IgD-negative memory B cell (primary cell): Measurements from ENCODE around the gene PLOD3. TPM values are rescaled to one million over a fixed set of nuclear protein-coding genes. Genes with fewer than 3 reads are reported as not detected.
"Not testable (repeated sequence)": the region's sequence is repeated elsewhere in the genome, so short reads cannot be mapped to it uniquely, and the experiment has no call there.

ENCODE experiments used
- H3K27ac Mint-ChIP-seq, 3 donors: one replicate each; pipeline ENCODE4 v1.8.0; 2020 to 2022; ENCODE audit warnings: mild to moderate bottlenecking in 3 of 3, mixed read lengths in 3 of 3, moderate library complexity in 1 of 3
- H3K27me3 Mint-ChIP-seq: one replicate; pipeline ENCODE4 v1.8.0; 2021; ENCODE audit warnings: mixed read lengths
- H3K36me3 Mint-ChIP-seq: one replicate; pipeline ENCODE4 v1.8.0; 2020; ENCODE audit warnings: mild to moderate bottlenecking, mixed read lengths
- H3K4me1 Mint-ChIP-seq, 3 donors: one replicate each; pipeline ENCODE4 v1.8.0; 2020 to 2022; ENCODE audit warnings: mixed read lengths in 3 of 3, mild to moderate bottlenecking in 1 of 3
- H3K4me3 Mint-ChIP-seq, 4 donors: one replicate each; pipeline ENCODE4 v1.8.0; 2020 to 2022; ENCODE audit warnings: mild to moderate bottlenecking in 4 of 4, mixed read lengths in 4 of 4, moderate library complexity in 3 of 4
- H3K9me3 Mint-ChIP-seq, 3 donors: one replicate each; pipeline ENCODE4 v1.8.0; 2020 to 2021; ENCODE audit warnings: mixed read lengths in 3 of 3, mild to moderate bottlenecking in 1 of 3
- polyA plus RNA-seq: library from polyadenylated mRNA; unstranded; fragments of 300-500 nt; fragmentation: Illumina TruSeq; gene quantifications from one replicate; pipeline ENCODE4 v1.2.3, GENCODE V29; 2021

The PLOD3 gene, protein sequence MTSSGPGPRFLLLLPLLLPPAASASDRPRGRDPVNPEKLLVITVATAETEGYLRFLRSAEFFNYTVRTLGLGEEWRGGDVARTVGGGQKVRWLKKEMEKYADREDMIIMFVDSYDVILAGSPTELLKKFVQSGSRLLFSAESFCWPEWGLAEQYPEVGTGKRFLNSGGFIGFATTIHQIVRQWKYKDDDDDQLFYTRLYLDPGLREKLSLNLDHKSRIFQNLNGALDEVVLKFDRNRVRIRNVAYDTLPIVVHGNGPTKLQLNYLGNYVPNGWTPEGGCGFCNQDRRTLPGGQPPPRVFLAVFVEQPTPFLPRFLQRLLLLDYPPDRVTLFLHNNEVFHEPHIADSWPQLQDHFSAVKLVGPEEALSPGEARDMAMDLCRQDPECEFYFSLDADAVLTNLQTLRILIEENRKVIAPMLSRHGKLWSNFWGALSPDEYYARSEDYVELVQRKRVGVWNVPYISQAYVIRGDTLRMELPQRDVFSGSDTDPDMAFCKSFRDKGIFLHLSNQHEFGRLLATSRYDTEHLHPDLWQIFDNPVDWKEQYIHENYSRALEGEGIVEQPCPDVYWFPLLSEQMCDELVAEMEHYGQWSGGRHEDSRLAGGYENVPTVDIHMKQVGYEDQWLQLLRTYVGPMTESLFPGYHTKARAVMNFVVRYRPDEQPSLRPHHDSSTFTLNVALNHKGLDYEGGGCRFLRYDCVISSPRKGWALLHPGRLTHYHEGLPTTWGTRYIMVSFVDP
- polyA plus RNA-seq: 16.8 TPM

DNA sequence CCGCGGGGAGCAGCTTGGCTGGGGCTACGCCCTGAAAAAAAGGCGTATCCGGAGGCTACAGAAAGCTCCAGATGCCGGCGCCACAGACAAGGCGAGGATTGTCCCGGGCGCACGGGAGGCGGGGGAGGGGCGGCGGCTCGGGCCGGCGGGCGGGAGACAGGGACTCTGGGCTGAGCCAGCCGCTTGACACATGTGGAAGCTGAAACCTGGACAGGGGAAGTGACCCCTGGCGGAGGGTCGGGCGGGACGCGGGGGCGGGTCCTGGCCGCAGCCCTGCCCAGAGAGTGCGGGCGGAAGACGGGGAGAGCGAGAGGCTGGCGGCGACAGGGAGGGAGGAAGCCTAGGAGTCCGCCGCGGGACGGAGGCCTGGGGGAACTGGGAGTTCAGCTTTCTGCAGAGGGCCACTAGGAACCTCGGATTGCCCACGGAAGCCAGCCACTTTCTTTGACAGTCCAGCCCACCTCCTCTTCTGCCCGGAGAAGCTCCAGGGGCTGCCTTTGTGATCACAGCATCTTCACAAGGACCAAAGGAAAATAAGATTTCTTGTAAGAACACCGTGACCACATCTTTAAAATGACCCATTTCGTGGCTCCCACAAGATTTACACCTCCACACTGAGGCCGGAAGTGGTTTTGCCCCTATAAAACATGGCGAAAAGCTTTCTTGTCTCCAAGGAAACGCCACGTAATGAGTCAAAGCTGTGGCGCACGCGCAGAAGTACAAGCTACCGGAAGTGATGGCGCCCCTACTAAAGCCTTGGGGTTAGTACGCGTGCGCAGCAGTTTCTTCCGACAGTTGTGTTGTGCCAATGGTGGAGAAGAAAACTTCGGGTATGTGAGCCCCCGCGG lies at the start of gene PLOD3, which contains the start of gene ZNHIT1:
PLOD3 (minus strand) TSS at position 194 of the 848 bp plus-strand sequence. CDS start 307 bp downstream, outside the sequence.
ZNHIT1 (plus strand) TSS at position 778 of the 848 bp plus-strand sequence; CDS start at position 809, 31 bp downstream.
- H3K4me3 Mint-ChIP-seq: peak within 1 kb of the TSS; percentile 92 to 97 (median 94)
- peaks cover 4% of the 10 kb centered on the region for H3K36me3 Mint-ChIP-seq
- H3K27ac Mint-ChIP-seq: peak within 1 kb of the TSS; percentile 84 to 95 (median 95)
- H3K4me1 Mint-ChIP-seq: peaks cover 12 to 19% (median 16%) of the 10 kb centered on the region in 3 donors
- H3K27me3 Mint-ChIP-seq: peaks cover 2% of the 10 kb centered on the region
- no peaks in the 10 kb centered on the region for H3K9me3 Mint-ChIP-seq

DNA sequence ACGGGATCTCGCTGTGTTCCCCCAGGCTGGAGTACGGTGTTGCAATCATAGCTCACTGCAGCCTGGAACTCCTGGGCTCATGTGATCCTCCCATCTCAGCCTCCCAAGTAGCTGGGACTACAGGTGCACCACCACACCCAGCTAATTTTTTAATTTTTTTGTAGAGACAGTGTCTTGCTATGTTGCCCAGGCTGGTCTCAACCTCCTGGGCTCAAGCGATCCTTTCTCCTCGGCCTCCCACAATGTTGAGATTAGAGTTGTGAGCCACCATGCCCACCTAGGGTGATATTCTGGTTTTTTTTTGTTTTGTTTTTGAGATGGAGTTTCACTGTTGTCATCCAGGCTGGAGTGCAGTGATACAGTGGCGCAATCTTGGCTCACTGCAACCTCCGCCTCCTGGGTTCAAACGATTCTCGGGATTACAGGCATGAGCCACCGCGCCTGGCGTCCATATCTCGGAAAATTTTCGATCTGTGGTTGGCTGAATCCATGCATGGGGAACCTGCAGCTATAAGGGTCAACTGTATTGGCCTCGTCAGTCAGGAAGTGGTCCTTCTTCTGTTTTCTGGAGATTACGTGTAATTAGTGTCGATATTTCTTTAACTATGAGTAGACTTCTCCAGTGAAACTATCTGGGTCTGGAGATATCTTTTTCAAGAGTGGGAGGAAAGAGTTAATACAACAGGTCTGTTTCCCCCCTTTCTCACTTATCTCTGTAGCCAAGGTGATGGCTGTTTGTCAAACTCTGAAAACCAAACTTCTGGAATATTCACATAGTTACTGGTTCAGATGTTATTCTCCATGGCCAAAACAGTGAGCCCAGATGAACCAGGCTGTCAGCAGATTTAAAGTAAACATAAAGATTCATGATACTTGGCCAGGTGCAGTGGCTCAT lies 48.5 kb upstream of the PLOD3 start:
- H3K4me1 Mint-ChIP-seq: peaks cover 0 to 6% (median 0%) of the 10 kb centered on the region in 3 donors
- H3K9me3 Mint-ChIP-seq: peaks cover 0 to 2% (median 0%) of the 10 kb centered on the region in 3 donors
- H3K27me3 Mint-ChIP-seq: peaks cover 8% of the 10 kb centered on the region
- peak overlapping the region in 1 of 3 donors; percentile 3 for H3K27ac Mint-ChIP-seq
- H3K4me3 Mint-ChIP-seq: no peak overlapping the region
- no peaks in the 10 kb centered on the region for H3K36me3 Mint-ChIP-seq

DNA sequence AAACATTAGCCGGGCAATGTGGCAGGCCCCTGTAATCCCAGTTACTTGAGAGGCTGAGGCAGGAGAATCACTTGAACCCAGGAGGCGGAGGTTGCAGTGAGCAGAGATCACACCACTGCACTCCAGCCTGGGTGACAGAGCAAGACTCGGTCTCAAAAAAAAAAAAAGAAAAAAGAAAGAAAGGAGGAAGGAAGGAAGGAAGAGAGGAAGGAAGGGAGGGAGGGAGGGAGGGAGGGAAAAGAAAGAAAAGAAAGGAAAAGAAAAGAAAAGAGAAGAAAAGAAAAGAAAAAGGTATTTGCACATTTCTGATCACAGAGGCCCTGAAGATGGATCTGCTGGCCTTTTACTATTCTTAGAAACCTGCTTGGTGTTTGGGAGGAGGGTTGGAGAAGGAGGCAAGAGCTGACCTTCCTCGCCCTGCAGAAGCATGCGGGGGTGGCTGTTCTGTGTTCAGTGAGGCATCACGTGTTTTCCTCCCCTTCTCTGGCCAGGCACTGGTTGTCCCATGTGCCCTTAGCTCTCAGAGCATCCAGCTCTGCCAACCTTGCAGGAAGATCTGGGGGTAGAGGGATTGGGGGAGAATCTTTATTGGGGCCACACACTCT lies 46.8 kb upstream of the PLOD3 start:
- H3K36me3 Mint-ChIP-seq, H3K27ac Mint-ChIP-seq, H3K27me3 Mint-ChIP-seq, H3K9me3 Mint-ChIP-seq, H3K4me1 Mint-ChIP-seq, H3K4me3 Mint-ChIP-seq: not testable (repeated sequence)

DNA sequence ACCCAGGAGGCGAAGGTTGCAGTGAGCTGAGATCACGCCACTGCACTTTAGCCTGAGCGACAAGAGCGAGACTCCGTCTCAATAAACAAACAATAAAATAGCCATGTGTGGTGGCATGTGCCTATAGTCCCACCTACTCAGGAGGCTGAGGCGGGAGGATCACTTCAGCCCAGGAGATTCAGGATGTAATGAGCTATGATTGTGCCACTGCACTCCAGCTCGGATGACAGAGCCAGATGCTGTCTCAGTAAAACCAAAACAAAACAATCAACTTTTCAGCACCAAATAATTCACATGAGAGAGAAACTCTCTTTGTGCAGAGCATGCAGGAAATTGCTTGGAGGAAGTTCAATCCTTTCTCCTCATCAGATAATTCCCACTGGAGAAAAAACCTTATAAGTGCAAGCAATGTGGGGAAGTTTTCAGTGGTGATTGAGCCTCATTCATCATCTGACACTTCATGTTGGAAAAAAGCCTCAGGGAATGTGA lies 40.9 kb upstream of the PLOD3 start:
- Mint-ChIP-seq H3K27me3 (peaks cover 10% of the 10 kb centered on the region), H3K4me3 (no peak overlapping the region), H3K36me3 (no peaks in the 10 kb centered on the region), H3K27ac (no peak overlapping the region), H3K9me3 (no peaks in the 10 kb centered on the region), H3K4me1 (no peaks in the 10 kb centered on the region)

DNA sequence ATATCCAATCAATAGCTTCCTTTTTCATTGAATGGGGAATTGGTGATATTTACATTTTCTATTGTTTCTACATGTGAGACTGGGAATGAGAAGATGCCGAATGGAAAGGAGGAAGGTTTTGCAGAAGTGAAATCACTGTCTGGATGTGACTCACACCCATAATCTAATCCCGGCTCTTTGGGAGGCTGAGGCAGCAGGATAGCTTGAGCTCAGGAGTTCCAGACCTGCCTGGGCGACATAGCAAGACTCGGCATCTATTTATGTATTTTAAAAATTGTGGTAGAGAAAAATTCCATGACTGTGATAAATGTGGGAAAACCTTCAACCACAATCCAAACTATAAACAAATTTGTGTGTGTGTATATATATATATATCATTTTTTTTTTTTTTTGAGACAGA lies 38.4 kb upstream of the PLOD3 start:
- Mint-ChIP-seq H3K27me3 (peaks cover 9% of the 10 kb centered on the region), H3K4me3 (no peak overlapping the region), H3K4me1 (peaks cover 6 to 12% (median 10%) of the 10 kb centered on the region in 3 donors), H3K36me3 (no peaks in the 10 kb centered on the region), H3K27ac (no peak overlapping the region), H3K9me3 (no peaks in the 10 kb centered on the region)

DNA sequence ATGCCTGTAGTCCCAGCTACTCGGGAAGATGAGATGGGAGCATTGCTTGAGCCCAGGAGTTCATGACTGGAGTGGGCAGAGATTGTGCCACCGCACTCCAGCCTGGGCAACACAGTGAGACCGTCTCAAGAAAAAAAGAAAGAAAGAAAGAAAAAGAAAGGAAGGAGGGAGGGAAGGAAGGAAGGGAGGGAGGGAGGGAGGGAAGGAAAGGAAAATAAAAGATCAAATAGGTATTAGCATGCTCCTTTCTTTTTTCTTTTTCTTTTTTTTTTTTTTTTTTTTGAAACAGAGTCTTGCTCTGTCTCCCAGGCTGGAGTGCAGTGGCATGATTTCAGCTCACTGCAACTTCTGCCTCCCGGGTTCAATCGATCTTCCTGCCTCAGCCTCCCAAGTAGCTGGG lies 35.8 kb upstream of the PLOD3 start:
- Mint-ChIP-seq H3K4me1 (peaks cover 13 to 23% (median 18%) of the 10 kb centered on the region in 3 donors), H3K4me3 (peak overlapping the region in 3 of 4 donors; percentile 13 to 98 (median 97))
- H3K27me3 Mint-ChIP-seq, H3K36me3 Mint-ChIP-seq, H3K9me3 Mint-ChIP-seq, H3K27ac Mint-ChIP-seq: not testable (repeated sequence)

DNA sequence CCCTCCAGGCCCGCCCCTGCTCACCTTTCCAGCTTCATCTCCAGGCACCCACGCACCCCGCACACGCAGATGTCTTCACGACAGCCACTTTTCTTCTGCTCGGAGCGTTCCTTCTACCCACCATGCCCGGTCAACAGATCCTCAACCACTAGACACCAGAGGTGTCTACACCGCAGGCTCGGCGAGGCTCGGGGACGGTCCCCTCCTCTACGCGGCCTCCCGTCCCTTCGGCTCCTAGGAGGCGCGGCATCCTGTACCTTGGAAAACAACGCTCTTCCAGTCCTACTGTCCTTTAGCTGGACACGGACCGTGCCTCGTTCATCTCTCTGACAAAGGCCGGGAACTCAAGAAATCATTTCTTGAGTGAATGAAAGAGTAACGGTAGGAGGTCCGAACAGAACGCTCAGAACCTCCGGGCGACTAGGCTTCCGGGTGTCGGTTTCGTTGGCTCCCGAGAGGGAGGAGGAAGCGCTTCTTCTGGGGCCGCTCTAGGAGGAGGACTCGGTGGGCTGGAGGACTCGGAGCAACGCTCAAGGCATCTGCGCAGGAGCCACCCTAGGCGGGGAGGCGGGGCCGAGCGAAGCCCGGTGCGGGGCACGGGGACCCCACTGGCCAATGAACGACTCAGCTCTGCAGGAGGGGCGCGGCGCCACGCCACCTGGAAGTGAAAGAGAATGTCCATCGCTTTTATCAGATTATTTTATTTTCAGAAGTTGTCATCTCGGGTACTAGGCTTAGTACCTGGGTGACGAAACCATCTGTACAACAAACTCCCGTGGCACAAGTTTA lies 34.7 kb upstream of the PLOD3 start:
- H3K27me3 Mint-ChIP-seq: peaks cover 7% of the 10 kb centered on the region
- no peaks in the 10 kb centered on the region for H3K36me3 Mint-ChIP-seq
- H3K27ac Mint-ChIP-seq: peak overlapping the region; percentile 93 to 99 (median 98)
- no peaks in the 10 kb centered on the region for H3K9me3 Mint-ChIP-seq
- H3K4me3 Mint-ChIP-seq: peak overlapping the region; percentile 97 to 100 (median 98)
- peaks cover 13 to 25% (median 22%) of the 10 kb centered on the region in 3 donors for H3K4me1 Mint-ChIP-seq

DNA sequence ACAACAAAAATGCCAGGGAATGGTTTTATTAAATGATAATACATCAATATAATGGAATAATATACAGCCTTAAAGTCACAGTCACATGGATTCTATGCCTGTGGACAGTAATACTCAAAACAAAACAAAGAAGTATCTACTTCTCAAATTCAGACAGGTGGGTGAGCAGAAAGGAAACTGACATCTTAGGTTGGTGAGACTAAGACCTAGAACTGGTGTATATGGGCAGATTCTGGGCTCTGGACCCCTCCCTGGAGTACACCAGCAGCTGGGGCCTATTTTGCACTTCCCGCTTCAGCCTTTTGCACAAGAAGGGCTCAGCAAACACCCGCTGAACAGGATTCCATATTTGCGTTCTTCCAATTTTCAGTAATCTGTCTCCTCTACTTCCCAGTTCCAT lies 32.9 kb upstream of the PLOD3 start:
- H3K36me3 Mint-ChIP-seq: no peaks in the 10 kb centered on the region
- H3K9me3 Mint-ChIP-seq: no peaks in the 10 kb centered on the region
- H3K27me3 Mint-ChIP-seq: peaks cover 7% of the 10 kb centered on the region
- peak overlapping the region in 2 of 3 donors; percentile 7 to 82 for H3K27ac Mint-ChIP-seq
- H3K4me1 Mint-ChIP-seq: peaks cover 15 to 26% (median 22%) of the 10 kb centered on the region in 3 donors
- peak overlapping the region; percentile 83 to 98 (median 98) for H3K4me3 Mint-ChIP-seq

DNA sequence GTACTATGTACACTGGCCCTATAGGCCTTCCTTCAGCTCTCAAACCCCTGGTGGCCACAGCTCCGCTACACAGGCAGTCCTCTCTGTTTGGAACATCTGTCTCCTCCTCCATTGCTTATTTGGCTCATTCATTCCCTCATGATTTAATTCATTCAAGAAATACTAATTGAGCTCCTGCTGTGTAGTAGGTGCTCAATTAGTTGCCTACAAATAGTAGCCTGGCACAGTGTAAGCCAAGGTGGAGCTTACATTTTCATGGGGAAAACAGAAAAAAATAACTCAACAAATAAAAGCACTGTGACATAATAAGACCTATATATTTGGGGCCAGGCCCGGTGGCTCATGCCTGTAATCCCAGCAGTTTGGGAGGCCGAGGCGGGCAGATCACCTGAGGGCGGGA lies 30.9 kb upstream of the PLOD3 start:
- H3K27me3 Mint-ChIP-seq: peaks cover 3% of the 10 kb centered on the region
- H3K36me3 Mint-ChIP-seq: no peaks in the 10 kb centered on the region
- H3K27ac Mint-ChIP-seq: no peak overlapping the region
- peaks cover 21 to 36% (median 33%) of the 10 kb centered on the region in 3 donors for H3K4me1 Mint-ChIP-seq
- no peaks in the 10 kb centered on the region for H3K9me3 Mint-ChIP-seq
- H3K4me3 Mint-ChIP-seq: peak overlapping the region in 2 of 4 donors; percentile 38 to 98

DNA sequence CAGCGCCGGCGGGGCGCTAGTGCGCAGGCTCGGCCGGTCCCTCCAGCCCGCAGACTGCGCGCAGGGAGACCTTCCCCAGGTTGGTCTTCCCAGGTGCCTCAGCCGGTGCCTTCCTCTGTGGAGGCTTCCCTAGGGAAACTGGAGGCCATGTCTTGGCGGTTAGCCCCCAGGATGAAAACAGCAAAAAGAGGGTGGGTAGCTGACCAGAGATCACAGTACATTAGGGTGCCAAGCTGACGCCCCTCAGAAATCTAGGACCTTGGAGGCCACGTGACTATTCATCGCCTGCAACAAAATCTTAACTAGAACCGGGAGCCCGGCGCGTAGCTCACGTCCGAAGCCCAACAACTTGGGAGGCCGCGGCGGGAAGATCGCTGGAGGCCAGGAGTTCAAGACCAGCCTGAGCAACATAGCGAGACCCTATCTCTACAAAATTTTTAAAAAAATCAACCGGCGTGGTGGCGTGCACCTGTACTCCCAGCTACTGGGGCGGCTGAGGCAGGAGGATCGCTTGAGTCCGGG lies 27.8 kb upstream of the PLOD3 start:
- Mint-ChIP-seq H3K4me1 (peaks cover 16 to 23% (median 20%) of the 10 kb centered on the region in 3 donors), H3K36me3 (no peaks in the 10 kb centered on the region), H3K27ac (peak overlapping the region; percentile 89 to 97 (median 91)), H3K27me3 (no peaks in the 10 kb centered on the region), H3K4me3 (peak overlapping the region; percentile 93 to 99 (median 98)), H3K9me3 (no peaks in the 10 kb centered on the region)

DNA sequence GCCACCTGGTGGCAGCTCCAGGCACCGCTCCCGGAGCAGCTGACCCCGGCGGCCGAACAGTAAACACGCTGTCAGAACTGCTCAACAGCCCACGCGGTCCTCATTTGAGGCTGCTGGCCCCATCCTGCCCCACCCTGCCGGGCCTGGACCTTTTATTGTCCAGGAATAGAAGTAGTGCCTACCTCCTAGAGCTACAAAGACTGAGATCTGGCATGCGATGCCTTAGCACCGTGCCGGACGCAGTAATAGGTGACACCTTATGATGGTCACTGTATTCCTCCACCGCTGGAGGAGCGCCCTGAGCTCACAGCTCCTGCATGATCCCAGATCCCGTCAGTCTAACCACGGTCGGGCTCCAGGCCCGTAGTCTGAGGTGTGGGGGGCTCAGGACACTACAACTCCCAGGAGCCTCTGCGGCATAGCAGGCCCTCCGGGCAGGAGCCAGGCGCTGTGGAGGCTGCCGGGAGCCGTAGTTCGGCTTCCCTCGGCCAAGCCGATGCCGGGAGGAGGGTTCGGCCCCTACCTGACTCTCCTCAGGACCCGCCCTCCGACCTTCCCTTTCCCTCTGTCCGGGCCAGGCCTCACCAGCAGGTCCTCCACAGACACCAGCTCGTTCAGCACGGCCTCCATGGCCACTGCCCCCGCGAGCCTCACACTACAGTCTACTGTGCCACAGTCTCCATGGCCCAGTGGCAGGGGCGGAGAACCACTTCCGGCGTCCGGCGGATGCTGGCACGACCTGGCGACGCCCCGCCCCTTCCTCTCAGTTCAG lies 27.2 kb upstream of the PLOD3 start, which contains the start of gene FIS1:
FIS1 (minus strand) TSS at position 707 of the 772 bp plus-strand sequence; CDS start at position 630, 77 bp downstream.
- Mint-ChIP-seq H3K27me3 (no peaks in the 10 kb centered on the region), H3K4me3 (peak within 1 kb of the TSS; percentile 93 to 99 (median 98)), H3K27ac (peak within 1 kb of the TSS; percentile 89 to 97 (median 91)), H3K36me3 (no peaks in the 10 kb centered on the region), H3K9me3 (no peaks in the 10 kb centered on the region), H3K4me1 (peaks cover 14 to 20% (median 16%) of the 10 kb centered on the region in 3 donors)
